Body of pancreas (tissue), 4 donors: Measurements from ENCODE around the gene SESTD1. TPM values are rescaled to one million over a fixed set of nuclear protein-coding genes. Genes with fewer than 3 reads are reported as not detected.
"Not testable (repeated sequence)": the region's sequence is repeated elsewhere in the genome, so short reads cannot be mapped to it uniquely, and the experiment has no call there.

ENCODE experiments used
- ATAC-seq: fragments of 150-250 bp; one replicate; pipeline ENCODE4 v1.9.1; 2016
- DNase-seq, 4 donors: peaks; one replicate each; pipeline ENCODE4 v3.0.0-alpha.2; 2019
- H3K27ac ChIP-seq, 4 donors: fragments of 200-600 bp; sonication (generic); 1 replicate in 3 of 4; 2 replicates in 1 of 4; pipeline versions ENCODE4 v1.5.1 to v1.6.1; 2016 to 2019; ENCODE audit warnings: mild to moderate bottlenecking in 1 of 4, mixed read lengths in 1 of 4, moderate library complexity in 1 of 4
- H3K27me3 ChIP-seq, 2 donors: fragments of 200-600 bp; sonication (generic); one replicate each; pipeline ENCODE4 v1.6.0; 2016; ENCODE audit warnings: mild to moderate bottlenecking in 1 of 2
- H3K36me3 ChIP-seq, 2 donors: fragments of 200-600 bp; sonication (generic); replicated peaks in 1 of 2; 2 replicates each; pipeline ENCODE4 v1.5.1; 2016; ENCODE audit warnings: low read depth in 2 of 2; ENCODE audit not compliant: insufficient read depth in 1 of 2
- H3K4me1 ChIP-seq: fragments of 200-600 bp; sonication (generic); one replicate; pipeline ENCODE4 v1.6.0; 2016
- H3K4me3 ChIP-seq, 2 donors: fragments of 200-600 bp; sonication (generic); 1 replicate in 1 of 2; 2 replicates in 1 of 2; pipeline ENCODE4 v1.5.1; 2016 to 2019
- H3K9me3 ChIP-seq, 3 donors: fragments of 200-600 bp; sonication (generic); 1 replicate in 2 of 3; 2 replicates in 1 of 3; pipeline ENCODE4 v1.5.1; 2016
- CTCF ChIP-seq, 7 experiments: fragments of 450-650 bp in 4 of 7; fragments of 200-600 bp in 3 of 7; sonication (generic) in 3 of 7; IDR thresholded peaks; one replicate each; pipeline ENCODE4 v1.5.1; 2016 to 2019; ENCODE audit warnings: antibody characterized with exemption in 7 of 7
- POLR2A ChIP-seq, 3 donors: fragments of 450-650 bp; IDR thresholded peaks; one replicate each; pipeline ENCODE4 v1.6.1; 2016; ENCODE audit warnings: antibody characterized with exemption in 3 of 3, mild to moderate bottlenecking in 2 of 3
- WGBS, 2 donors: methylation state at CpG; one replicate each; pipeline ENCODE4 v1.1.5; 2017; 5-methylcytosine and 5-hydroxymethylcytosine counted together
- intact Hi-C: fragments of 100-400 bp; cut with DNase I; formaldehyde crosslinking; loops from one replicate; pipeline ENCODE4 v1.15.1; 2023
- total RNA-seq, 2 donors: library from RNA; depleted of rRNA; stranded (reverse); fragments of >200 nt; gene quantifications; one replicate each; pipeline ENCODE4 v1.1.0, GENCODE V29; 2016

The SESTD1 gene
- total RNA-seq, 2 donors from 2014 or later = 13.2 to 24.4 TPM

DNA sequence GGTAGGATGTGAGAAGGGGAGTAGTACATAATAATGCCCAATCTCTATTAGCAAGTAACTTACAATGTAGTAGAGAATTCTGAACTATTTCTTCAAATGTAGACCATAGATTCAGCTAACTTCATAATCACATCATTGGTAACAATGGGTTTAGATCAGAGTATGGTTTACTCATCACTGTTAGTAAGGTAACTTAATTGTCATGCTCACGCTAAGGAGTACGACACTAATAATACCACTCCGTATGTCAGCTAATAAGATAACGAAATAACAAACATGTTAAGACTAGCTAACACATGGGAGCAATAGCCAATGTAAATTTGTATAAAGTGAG is 158.3 kb downstream of the SESTD1 start:
- Histone ChIP-seq H3K4me1 (peaks cover 37% of the 10 kb centered on the region), H3K27me3 (no peaks in the 10 kb centered on the region), H3K4me3 (no peak overlapping the region), H3K36me3 (peaks cover 0 to 5% of the 10 kb centered on the region in 2 donors), H3K27ac (peak overlapping the region in 3 of 4 donors; percentile 59 to 66 (median 66)), H3K9me3 (no peaks in the 10 kb centered on the region)
- no peak for TF ChIP-seq POLR2A (IDR thresholded peaks at IDR 0.05)
- TF ChIP-seq CTCF (IDR thresholded peaks at IDR 0.05) = no peak
- intact Hi-C loops = no loop called here
- WGBS, 2 donors = 43 to 78% methylated on average over 4 of the region's 4 CpGs
- DNase-seq (no peak), ATAC-seq (no peak)

GRCh38 chr2:179104736-179105135 is 159.9 kb downstream of the SESTD1 start:
- Histone ChIP-seq H3K27ac (peak overlapping the region in 1 of 4 donors; percentile 8), H3K9me3 (no peaks in the 10 kb centered on the region), H3K4me3 (no peak overlapping the region), H3K36me3 (peaks cover 0 to 2% of the 10 kb centered on the region in 2 donors), H3K4me1 (peaks cover 37% of the 10 kb centered on the region), H3K27me3 (no peaks in the 10 kb centered on the region)
- intact Hi-C loops = no loop called here
- peak; percentile 22 for ATAC-seq
- no peak for DNase-seq
- WGBS, 2 donors = 73 to 87% methylated on average over 2 of the region's 2 CpGs
- TF ChIP-seq CTCF (IDR thresholded peaks at IDR 0.05) (no peak), POLR2A (IDR thresholded peaks at IDR 0.05) (no peak)

- WGBS, 2 donors = 65 to 70% methylated on average over 4 of the region's 4 CpGs
- Histone ChIP-seq H3K27ac (no peak overlapping the region), H3K9me3 (no peaks in the 10 kb centered on the region), H3K4me1 (no peaks in the 10 kb centered on the region), H3K36me3 (no peaks in the 10 kb centered on the region), H3K27me3 (no peaks in the 10 kb centered on the region), H3K4me3 (no peak overlapping the region)
- TF ChIP-seq CTCF (IDR thresholded peaks at IDR 0.05) (no peak), POLR2A (IDR thresholded peaks at IDR 0.05) (no peak)
- ATAC-seq = no peak
- DNase-seq = no peak
- intact Hi-C loops = no loop called here
Measured at GRCh38 chr2:179098080-179098689, 166.4 kb downstream of the SESTD1 start.

- Histone ChIP-seq H3K27ac (no peak overlapping the region), H3K27me3 (no peaks in the 10 kb centered on the region), H3K9me3 (no peaks in the 10 kb centered on the region), H3K4me1 (no peaks in the 10 kb centered on the region), H3K36me3 (no peaks in the 10 kb centered on the region), H3K4me3 (no peak overlapping the region)
- WGBS, 2 donors = 100% methylated on average over 1 of the region's 1 CpG
- intact Hi-C loops = no loop called here
- DNase-seq (no peak), ATAC-seq (no peak)
- no peak for TF ChIP-seq CTCF (IDR thresholded peaks at IDR 0.05)
- TF ChIP-seq POLR2A (IDR thresholded peaks at IDR 0.05) = no peak
Measured at GRCh38 chr2:179097131-179097530, 167.5 kb downstream of the SESTD1 start.

DNA sequence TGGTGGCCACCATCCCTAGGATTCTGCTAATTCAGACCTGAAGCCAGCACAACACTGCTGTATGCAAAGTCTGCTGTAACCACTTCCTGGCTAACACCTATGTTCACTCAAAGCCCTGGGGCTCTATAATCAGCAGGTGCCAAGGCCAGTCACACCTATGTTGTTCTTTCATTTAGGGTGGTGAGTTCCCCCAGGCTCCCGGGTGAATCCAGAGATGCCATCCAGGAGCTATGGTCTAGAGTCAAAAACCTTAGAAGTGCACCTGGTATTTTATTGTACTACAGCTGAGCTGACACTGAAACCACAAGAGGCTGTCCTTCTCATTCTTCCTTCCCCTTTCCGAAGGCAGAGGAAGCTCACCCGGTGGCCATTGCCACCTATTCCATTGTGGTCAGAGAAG is 168.5 kb downstream of the SESTD1 start:
- intact Hi-C loops = no loop called here
- TF ChIP-seq POLR2A (IDR thresholded peaks at IDR 0.05) = no peak
- no peak for ATAC-seq
- no peak overlapping the region for H3K27ac ChIP-seq
- 70 to 85% methylated on average over 3 of the region's 3 CpGs for WGBS, 2 donors
- no peak overlapping the region for H3K4me3 ChIP-seq
- H3K4me1 ChIP-seq = no peaks in the 10 kb centered on the region
- no peaks in the 10 kb centered on the region for H3K9me3 ChIP-seq
- DNase-seq = no peak
- H3K36me3 ChIP-seq = no peaks in the 10 kb centered on the region
- H3K27me3 ChIP-seq = no peaks in the 10 kb centered on the region

DNA sequence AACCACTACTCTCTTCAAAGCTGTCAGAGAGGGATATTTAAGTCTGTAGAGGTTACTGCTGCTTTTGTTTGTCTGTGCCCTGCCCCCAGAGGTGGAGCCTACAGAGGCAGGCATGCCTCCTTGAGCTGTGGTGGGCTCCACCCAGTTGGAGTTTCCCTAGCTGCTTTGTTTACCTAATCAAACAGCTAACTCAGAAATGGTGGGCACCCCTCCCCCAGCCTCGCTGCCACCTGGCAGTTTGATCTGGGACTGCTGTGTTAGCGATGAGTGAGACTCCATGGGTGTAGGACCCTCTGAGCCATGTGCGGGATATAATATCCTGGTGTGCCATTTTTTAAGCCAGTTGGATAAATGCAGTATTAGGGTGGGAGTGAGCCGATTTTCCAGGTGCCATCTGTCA is 171.7 kb downstream of the SESTD1 start:
- 81 to 95% methylated on average over 2 to 4 of the region's 4 CpGs for WGBS, 2 donors

More for the DNA sequence above, 171.7 kb downstream of the SESTD1 start:
- H3K9me3 ChIP-seq, ATAC-seq, H3K27ac ChIP-seq, intact Hi-C loops, H3K4me3 ChIP-seq, DNase-seq, H3K4me1 ChIP-seq, H3K36me3 ChIP-seq, H3K27me3 ChIP-seq: not testable (repeated sequence)
